LNCAP (cell line): ENCODE data around the gene GAB1.

ENCODE experiments used
- TF ChIP-seq, protein P1 (sequence below): fragments of 450-650 bp; IDR thresholded peaks from 2 replicates; pipeline ENCODE4 v1.5.1; 2017; ENCODE audit warnings: mild to moderate bottlenecking

GAB1 gene

DNA sequence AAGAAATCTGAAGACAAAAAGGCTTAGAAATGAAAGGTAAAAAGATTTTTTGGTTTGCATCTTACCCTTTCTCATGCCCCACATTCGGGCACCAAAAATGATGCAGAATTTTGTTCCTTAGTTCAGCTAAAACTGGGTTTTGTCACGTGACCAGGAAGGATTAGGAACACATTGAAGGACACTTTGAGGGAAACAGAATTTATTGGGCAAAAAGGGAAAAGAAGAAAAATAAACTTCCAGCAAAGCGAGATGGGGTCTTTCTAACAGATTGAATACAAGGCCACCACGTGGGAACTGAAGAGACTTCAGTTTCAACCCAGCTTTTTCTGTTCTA is 95.5 kb downstream of the GAB1 start:
- TF ChIP-seq, protein P1, sequence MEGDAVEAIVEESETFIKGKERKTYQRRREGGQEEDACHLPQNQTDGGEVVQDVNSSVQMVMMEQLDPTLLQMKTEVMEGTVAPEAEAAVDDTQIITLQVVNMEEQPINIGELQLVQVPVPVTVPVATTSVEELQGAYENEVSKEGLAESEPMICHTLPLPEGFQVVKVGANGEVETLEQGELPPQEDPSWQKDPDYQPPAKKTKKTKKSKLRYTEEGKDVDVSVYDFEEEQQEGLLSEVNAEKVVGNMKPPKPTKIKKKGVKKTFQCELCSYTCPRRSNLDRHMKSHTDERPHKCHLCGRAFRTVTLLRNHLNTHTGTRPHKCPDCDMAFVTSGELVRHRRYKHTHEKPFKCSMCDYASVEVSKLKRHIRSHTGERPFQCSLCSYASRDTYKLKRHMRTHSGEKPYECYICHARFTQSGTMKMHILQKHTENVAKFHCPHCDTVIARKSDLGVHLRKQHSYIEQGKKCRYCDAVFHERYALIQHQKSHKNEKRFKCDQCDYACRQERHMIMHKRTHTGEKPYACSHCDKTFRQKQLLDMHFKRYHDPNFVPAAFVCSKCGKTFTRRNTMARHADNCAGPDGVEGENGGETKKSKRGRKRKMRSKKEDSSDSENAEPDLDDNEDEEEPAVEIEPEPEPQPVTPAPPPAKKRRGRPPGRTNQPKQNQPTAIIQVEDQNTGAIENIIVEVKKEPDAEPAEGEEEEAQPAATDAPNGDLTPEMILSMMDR, result no peak

DNA sequence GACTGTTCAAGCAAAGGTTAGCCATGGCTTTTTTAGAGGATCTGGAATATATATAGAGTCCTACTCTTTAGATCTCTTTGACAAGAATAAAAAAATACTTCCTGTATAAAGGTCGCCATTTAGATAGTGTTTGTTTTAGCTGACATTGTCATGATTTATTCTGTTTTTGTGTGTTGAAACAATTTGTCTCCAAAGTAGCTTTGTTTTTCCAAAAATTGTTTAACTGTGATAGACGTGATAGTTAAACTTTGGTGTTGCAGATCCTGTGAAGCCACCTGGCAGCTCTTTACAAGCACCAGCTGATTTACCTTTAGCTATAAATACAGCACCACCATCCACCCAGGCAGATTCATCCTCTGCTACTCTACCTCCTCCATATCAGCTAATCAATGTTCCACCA is 96.6 kb downstream of the GAB1 start:
- TF ChIP-seq, protein P1, result no peak

DNA sequence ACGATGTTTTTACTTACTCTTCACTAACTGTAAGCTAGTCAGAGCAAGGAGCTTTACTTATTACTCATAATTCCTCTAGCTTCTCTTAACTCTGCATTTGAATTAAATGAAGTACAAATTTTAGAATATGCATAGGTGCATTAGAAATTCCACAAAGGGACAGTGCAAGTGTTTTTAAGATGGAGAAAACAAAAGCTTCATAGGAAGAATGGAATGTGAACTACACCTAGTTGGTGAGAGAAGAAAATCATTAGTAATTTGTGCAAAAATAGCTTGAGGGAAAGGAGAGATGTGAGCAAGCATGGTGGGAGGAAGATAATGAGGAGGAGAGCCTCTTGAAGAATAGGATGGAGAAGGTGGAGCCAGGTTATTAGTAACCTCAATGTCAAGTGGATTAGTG is 99.3 kb downstream of the GAB1 start:
- TF ChIP-seq, protein P1, result no peak

- TF ChIP-seq, protein P1, result no peak
Measured at GRCh38 chr4:143437476-143437875, 100.8 kb downstream of the GAB1 start.

DNA sequence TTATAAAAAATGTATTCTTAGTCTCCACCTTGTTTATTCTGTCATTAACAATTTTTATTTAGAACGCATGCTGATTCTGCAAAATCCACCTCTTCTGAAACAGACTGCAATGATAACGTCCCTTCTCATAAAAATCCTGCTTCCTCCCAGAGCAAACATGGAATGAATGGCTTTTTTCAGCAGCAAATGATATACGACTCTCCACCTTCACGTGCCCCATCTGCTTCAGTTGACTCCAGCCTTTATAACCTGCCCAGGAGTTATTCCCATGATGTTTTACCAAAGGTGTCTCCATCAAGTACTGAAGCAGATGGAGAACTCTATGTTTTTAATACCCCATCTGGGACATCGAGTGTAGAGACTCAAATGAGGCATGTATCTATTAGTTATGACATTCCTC is 101.3 kb downstream of the GAB1 start:
- TF ChIP-seq, protein P1, result no peak

GRCh38 chr4:143438710-143439109 is 102.0 kb downstream of the GAB1 start:
- TF ChIP-seq, protein P1, result no peak

- TF ChIP-seq, protein P1, result no peak
Measured at GRCh38 chr4:143441109-143441508, 104.4 kb downstream of the GAB1 start.

- TF ChIP-seq, protein P1, result no peak
Measured at GRCh38 chr4:143441678-143442077, 105.0 kb downstream of the GAB1 start.
